HG02981 (cell line): ENCODE data around the gene UBE2F.
"Not testable (repeated sequence)": the region's sequence is repeated elsewhere in the genome, so short reads cannot be mapped to it uniquely, and the experiment has no call there.

Experiments used
- ATAC-seq: cut with Tn5 transposase; IDR thresholded peaks from one replicate; pipeline ENCODE4 v1.9.1; 2021; ENCODE audit warnings: mild to moderate bottlenecking, moderate library complexity; ENCODE audit not compliant: unreplicated experiment

The UBE2F gene

GRCh38 chr2:238013806-238014205 lies 47.0 kb downstream of the UBE2F start:
- no peak for ATAC-seq

DNA sequence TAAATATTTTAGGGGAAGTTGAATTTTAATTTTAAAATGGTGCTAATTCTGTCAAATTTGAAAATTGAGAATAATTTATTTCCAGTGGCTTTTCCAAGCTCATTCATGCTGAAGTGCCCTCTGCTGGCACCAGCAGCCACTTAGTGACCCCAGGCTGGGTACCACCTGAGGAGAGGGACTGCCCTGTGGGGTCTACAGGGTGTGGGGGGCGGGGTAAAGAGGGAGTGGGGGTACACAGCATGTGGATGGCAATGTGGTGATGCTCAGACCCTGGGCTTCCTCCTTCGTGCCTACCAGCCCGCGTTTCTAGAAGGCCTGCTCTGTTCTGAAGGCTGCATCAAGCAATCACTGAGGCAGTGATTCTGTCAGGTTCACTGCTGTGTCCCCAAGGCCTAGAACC lies 48.9 kb downstream of the UBE2F start:
- no peak for ATAC-seq

DNA sequence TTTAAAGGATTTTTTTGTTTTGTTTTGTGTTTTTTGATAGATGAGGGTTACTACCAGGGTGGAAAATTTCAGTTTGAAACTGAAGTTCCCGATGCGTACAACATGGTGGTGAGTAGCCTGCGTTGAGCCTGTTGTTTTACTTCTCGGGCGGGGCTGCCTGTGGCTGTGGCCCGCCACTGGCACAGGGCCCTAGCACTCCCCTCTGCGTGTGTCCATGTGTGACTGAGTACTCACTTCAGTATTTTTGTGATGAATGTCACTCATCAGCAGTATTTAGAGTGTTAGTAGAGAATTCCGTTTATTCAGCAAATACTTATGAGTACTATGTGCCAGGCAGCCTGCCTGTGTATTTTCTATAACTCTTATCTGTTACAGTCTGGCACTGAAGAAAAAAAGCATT lies 49.7 kb downstream of the UBE2F start:
- no peak for ATAC-seq

- ATAC-seq: no peak
Observed at GRCh38 chr2:238019962-238020361, 53.1 kb downstream of the UBE2F start.

DNA sequence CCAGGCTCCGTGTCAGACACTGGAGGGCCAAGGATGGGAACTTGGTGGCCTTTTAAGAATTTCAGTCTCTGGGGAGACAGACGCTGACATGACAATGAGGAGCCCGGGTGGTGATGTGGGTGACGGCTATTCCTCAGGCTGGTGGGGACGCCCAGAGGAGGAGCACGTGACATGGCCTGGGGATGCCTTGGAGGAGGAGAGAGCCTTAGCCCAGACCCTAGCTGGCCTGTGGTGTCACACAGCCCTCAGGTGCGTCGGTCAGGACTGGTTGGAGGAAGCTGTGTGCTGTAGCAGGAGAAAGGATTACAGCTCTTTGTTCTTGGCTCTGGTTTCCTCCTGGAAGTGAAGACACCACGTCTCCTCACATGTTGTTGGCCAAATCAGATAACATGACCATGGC lies 54.0 kb downstream of the UBE2F start:
- no peak for ATAC-seq

- no peak for ATAC-seq
Observed at GRCh38 chr2:238021327-238021726, 54.5 kb downstream of the UBE2F start.

DNA sequence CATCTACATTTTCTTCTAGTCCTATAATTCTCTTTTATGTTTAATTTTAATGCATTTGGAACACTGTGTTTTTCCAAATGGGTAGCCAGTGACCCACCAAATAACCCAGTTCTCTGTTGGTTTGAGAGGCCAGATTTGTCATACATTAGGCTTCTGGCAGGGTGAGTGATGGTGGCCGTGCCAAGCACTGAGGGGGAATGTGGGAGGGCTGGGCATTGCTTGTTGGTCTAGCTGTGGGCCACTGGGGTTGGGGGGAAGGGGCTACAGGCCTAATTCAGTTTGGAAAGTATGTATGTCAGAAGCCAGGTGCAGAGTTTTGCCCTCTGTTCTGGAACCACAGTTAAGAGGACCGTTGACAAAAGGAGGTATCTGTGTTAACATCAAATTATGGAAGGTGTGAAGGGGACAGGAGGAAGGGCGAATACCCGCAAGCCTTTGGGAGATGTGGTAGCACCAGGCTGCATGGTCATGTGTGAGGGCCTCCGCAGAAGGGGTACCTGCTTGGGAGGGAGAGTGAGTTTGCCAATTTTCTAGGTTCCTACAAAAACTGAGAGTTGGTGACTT lies 55.9 kb downstream of the UBE2F start:
- ATAC-seq: no peak

DNA sequence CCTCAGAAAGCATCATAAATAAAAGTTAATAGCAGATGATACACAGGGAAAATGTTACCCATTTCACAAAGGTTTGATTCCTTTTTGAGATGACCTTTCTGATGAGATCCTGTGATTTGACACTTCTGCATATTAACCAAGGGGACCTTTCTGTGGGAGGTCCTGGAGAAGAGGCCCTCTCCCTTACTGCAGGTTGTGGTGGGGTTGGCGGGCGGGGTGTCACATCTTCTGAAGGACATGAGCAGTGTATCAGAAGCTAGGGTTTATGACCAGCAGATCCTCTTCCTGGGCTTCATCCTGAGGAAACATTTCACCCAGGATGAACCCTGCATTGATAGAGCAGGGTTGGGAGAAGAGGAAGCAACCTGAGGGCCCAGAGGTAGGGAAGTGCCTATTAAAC lies 56.8 kb downstream of the UBE2F start:
- ATAC-seq: no peak

DNA sequence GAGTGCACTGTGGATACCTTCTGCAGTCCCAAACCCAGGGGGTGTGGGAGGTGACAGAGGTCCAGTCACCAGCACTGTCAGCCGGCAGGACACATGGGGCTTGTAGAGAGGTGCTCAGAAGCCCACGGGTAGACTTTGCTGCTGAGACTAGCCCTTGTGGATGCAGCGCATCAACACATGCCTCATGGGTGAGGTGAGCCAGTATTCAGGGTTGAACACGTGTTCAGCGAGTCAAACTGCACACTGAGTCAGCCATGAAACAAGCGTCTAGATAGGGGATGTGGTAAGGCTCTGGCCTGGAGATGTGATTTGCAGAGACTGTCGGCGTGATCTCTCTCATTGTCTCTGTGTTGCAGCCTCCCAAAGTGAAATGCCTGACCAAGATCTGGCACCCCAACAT lies 58.2 kb downstream of the UBE2F start:
- no peak for ATAC-seq

DNA sequence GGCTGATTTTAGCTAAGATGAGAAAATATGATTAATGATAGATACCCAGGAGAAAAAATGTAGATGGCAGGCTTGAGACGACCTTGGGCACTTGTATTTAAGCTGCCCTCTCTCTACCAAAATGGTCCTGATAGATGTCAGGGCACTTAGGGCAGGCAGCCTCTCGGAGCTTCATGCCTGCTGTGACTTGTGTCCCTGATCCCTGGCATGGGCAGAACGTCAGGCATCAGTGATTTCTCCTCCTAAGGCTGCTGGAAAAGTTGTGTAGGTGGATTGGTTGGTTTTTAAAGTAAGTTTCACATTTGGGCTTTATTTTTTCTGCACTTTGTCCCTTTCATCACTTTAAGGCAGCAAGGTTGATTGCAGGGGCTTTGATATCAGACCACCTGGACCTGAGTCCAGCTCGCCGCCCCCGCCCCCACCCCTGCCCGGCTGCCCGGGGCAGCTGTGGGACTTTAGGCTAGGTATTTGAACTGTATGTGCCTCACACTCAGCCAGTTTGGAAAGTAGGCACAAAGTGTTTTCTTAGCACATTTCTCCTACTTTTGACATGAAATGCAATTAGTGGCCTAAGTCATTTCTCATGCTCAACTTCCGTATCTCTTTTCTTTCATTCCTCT lies 59.0 kb downstream of the UBE2F start:
- ATAC-seq: no peak

GRCh38 chr2:238027058-238027457 lies 60.2 kb downstream of the UBE2F start:
- no peak for ATAC-seq

DNA sequence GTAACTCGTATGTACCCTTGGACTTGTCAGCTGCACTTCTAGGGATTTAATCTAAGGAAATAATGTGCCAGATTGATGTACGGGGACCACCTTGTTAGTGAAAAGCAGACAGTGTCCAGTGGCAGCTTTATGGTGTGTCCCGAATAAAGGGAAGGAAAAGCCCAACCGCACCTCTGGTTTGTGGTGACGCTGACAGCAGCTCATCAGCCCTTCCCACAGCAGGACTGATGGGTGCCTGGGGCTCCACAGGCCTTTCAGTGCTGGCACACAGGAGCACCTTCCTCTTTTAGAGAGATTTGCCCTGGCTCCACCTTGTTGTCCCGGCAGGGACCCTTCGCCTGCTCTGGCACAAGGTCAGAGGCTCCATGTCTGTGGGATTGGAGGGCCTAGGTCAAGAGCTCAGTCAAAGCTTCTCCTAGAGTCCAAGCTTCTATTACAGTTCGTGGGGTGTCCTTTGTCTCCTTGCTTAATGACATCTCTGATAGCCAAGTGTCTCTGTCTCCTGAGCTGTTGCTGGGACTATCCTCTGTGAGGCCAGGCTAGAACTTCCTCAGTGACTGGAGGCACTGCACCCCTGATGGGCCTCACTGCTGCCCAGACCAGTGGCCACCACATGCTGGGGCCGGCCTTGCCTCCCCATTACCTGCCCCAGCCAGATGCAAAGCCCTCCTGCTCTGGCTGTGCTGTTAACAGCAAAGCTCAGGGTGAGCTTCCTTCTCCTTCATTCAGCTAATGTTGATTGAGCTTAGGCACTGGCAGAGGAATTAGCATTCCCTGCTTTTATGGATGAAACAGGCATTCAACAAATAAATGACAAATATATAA lies 61.0 kb downstream of the UBE2F start:
- no peak for ATAC-seq

- ATAC-seq: no peak
Observed at GRCh38 chr2:238029853-238030252, 63.0 kb downstream of the UBE2F start.

DNA sequence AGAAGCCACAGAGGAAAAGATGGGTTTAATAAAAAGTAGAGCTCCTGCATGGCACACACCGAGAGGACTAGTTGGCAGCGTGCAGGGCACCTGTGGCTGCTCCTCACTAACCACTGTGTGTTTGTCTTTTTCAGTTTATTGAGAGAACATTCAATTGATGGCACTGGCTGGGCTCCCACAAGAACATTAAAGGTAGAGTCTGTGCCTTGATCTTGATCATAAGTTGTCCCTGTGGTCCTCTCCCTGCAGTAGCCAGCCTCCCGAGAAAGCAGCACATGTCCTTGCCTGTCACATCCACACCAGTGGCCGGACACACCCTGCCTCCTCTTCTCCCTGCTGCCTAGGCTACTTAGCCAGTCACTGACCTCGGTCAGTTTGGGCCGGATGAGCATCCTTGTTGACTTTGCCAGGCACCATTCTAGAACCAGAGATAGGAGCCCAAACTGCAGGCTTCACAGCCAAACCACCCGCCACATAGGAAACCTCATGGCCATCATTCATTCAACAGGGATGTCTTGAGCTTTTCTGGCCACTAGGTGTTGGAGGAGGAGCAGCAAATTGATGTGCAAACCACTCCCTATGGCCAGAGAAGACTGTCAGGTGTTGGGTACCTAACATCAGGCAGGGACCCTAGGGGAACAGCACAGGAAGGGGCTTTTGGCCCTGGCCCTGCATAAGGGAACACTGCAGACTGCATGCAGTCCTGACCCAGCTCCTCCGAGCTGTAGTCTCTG lies 63.8 kb downstream of the UBE2F start:
- ATAC-seq: no peak

- no peak for ATAC-seq
Observed at GRCh38 chr2:238031751-238032150, 64.9 kb downstream of the UBE2F start.

DNA sequence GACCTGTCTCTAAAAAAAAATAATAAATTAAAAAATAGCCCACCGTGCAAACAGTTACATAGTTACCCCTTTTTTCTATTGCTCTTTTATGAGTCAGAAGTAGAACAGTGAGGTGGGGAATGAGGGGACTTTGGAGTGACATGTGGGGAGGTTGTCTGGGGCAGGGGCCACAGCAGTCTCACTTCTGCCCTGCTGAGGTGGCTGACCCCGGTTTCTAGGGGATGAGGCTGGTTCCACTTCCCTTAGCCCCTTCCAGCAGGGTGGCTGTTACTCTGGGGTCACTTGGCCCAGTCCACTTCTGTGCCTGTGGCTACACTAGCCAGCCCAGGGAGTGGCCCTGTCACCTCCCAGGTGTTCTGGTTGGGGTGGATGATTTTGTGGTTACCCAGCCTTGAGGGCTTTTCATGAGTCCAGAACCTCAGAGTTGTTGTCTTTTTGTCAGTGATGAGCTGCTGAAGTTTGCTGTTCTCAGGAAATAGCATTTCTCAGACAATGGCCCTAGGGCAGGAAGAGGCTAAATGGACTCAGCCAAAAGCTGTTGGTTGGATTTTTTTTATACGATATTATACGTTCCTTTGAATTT lies 66.0 kb downstream of the UBE2F start:
- ATAC-seq: no peak

GRCh38 chr2:238033991-238034390 lies 67.2 kb downstream of the UBE2F start:
- ATAC-seq: not testable (repeated sequence)

- no peak for ATAC-seq
Observed at GRCh38 chr2:238038203-238038602, 71.4 kb downstream of the UBE2F start.

- no peak for ATAC-seq
Observed at GRCh38 chr2:238039151-238039550, 72.3 kb downstream of the UBE2F start.

GRCh38 chr2:238039985-238040384 lies 73.2 kb downstream of the UBE2F start:
- ATAC-seq: no peak

DNA sequence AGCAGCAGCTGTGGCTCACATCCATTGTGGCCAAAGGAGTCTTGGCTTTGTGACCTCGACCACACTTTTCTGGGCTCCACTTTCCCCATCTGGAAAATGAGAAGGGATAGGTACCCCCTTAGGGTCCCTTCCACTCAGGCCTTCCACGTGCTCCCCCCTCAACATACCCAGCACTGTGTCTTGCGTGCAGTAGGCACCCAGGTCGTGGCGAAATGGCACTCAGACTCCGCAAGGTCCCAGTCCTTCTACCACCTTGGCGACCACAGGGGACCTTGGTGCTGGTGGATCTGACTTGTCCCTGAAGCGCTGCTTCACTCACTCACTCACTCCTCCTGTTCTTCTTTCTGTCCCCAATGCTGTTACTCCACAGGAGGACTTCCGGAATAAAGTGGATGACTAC lies 74.1 kb downstream of the UBE2F start:
- ATAC-seq: no peak
